Renal pelvis (tissue), 4 donors: Measurements from ENCODE around the gene DAP. TPM values are rescaled to one million over a fixed set of nuclear protein-coding genes. Genes with fewer than 3 reads are reported as not detected.

ENCODE experiments used
- DNase-seq: peaks from one replicate; pipeline ENCODE4 v3.0.0-alpha.2; 2013
- polyA plus RNA-seq, 3 donors: library from polyadenylated mRNA; unstranded; fragments of 120-200 nt; gene quantifications; one replicate each; pipeline ENCODE4 v1.2.1, GENCODE V29; 2013; ENCODE audit not compliant: insufficient read length in 3 of 3

Gene DAP
- polyA plus RNA-seq, 3 donors: 112 to 123 (median 115) TPM

- DNase-seq: no peak
These were observed 7.4 kb upstream of the DAP start for GRCh38 chr5:10768328-10768899.

- DNase-seq: no peak
These were observed 1.9 kb upstream of the DAP start for GRCh38 chr5:10762776-10763500.

GRCh38 chr5:10761933-10762775 lies 1.1 kb upstream of the DAP start:
- DNase-seq: no peak

- no peak for DNase-seq
These were observed 181 bp downstream of the DAP start for GRCh38 chr5:10760921-10761184.

GRCh38 chr5:10760096-10760920 lies 726 bp downstream of the DAP start:
- no peak for DNase-seq

- DNase-seq: no peak
These were observed 1.9 kb downstream of the DAP start for GRCh38 chr5:10759111-10759510.

- DNase-seq: no peak
These were observed 3.0 kb downstream of the DAP start for GRCh38 chr5:10757922-10758555.

- no peak for DNase-seq
These were observed 4.0 kb downstream of the DAP start for GRCh38 chr5:10757043-10757442.

- DNase-seq: no peak
These were observed 4.5 kb downstream of the DAP start for GRCh38 chr5:10756549-10756948.

GRCh38 chr5:10753178-10753577 lies 7.9 kb downstream of the DAP start:
- DNase-seq: no peak

- no peak for DNase-seq
These were observed 8.6 kb downstream of the DAP start for GRCh38 chr5:10752451-10752850.

GRCh38 chr5:10750909-10751308 lies 10.1 kb downstream of the DAP start:
- no peak for DNase-seq

GRCh38 chr5:10747678-10748622 lies 13.1 kb downstream of the DAP start:
- DNase-seq: no peak

GRCh38 chr5:10746711-10747110 lies 14.3 kb downstream of the DAP start:
- DNase-seq: no peak

GRCh38 chr5:10745133-10745532 lies 15.9 kb downstream of the DAP start:
- DNase-seq: no peak

GRCh38 chr5:10744681-10745080 lies 16.4 kb downstream of the DAP start:
- DNase-seq: no peak

- DNase-seq: no peak
These were observed 17.1 kb downstream of the DAP start for GRCh38 chr5:10743951-10744350.

GRCh38 chr5:10743526-10743925 lies 17.5 kb downstream of the DAP start:
- DNase-seq: no peak

- DNase-seq: no peak
These were observed 19.4 kb downstream of the DAP start for GRCh38 chr5:10741661-10742060.

GRCh38 chr5:10740384-10740783 lies 20.6 kb downstream of the DAP start:
- no peak for DNase-seq

- DNase-seq: no peak
These were observed 23.2 kb downstream of the DAP start for GRCh38 chr5:10737880-10738279.
